ENCODE measurements around the gene ETF1. TPM values are rescaled to one million over a fixed set of nuclear protein-coding genes. Genes with fewer than 3 reads are reported as not detected.

The ETF1 gene
- total RNA-seq, 1 donor = 113 TPM

DNA sequence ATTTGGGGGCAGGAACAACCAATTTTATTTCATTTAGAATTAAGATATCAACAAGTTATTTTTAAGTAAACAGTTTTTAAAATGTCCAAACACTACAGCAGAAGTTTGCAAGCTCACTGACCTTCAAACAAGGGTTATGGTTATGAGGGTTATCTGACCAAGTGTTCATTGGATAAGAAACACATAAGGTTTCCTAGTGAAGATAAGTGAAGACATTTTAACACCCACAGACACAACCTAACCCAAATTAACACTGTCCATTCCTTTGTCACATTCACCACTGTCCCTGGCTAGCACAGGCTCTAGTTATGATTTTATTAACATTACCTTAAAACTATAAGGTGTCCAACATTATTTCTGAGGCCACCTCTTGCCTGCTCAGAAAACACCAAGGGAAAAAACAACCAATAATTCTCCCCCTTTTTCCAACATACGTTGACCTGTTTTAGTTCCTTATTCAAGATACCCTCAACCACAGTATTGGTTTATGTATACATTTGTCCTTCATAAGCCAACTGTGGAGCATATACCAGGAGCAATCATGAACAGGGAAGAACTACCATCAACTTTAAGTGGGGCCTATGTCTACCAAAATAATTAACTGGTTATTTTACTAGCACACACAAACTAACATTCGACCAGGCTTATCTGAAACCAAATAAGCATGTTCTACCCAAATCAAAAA, 4.0 kb downstream of the ETF1 start:
- Histone ChIP-seq H3K4me1 (ENCODE audit: insufficient read depth, low read length) (peaks cover 19% of the 10 kb centered on the region), H3K36me3 (ENCODE audit: insufficient read depth, low read length) (peaks cover 30% of the 10 kb centered on the region), H4K20me1 (ENCODE audit: insufficient read depth, low read length) (peaks cover 57% of the 10 kb centered on the region), H3K79me2 (ENCODE audit: insufficient read depth, low read length) (peaks cover 90% of the 10 kb centered on the region), H3K9me3 (ENCODE audit: low read depth, low read length) (no peaks in the 10 kb centered on the region), H3K27ac (ENCODE audit: low read depth, low read length) (no peak overlapping the region), H3K4me3 (ENCODE audit: insufficient read depth, low read length) (no peak overlapping the region), H3K27me3 (ENCODE audit: insufficient read depth, low read length) (no peaks in the 10 kb centered on the region), H3K4me2 (ENCODE audit: insufficient read depth, low read length) (peak overlapping the region; percentile 6), H2AFZ (ENCODE audit: low read length) (no peak overlapping the region)
- TF ChIP-seq, protein P1, sequence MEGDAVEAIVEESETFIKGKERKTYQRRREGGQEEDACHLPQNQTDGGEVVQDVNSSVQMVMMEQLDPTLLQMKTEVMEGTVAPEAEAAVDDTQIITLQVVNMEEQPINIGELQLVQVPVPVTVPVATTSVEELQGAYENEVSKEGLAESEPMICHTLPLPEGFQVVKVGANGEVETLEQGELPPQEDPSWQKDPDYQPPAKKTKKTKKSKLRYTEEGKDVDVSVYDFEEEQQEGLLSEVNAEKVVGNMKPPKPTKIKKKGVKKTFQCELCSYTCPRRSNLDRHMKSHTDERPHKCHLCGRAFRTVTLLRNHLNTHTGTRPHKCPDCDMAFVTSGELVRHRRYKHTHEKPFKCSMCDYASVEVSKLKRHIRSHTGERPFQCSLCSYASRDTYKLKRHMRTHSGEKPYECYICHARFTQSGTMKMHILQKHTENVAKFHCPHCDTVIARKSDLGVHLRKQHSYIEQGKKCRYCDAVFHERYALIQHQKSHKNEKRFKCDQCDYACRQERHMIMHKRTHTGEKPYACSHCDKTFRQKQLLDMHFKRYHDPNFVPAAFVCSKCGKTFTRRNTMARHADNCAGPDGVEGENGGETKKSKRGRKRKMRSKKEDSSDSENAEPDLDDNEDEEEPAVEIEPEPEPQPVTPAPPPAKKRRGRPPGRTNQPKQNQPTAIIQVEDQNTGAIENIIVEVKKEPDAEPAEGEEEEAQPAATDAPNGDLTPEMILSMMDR (IDR thresholded peaks at IDR 0.05; ENCODE audit: extremely low read depth, low read depth, low read length) = no peak
- DNase-seq (ENCODE audit: insufficient read length, low spot score, missing footprints) = no peak

DNA sequence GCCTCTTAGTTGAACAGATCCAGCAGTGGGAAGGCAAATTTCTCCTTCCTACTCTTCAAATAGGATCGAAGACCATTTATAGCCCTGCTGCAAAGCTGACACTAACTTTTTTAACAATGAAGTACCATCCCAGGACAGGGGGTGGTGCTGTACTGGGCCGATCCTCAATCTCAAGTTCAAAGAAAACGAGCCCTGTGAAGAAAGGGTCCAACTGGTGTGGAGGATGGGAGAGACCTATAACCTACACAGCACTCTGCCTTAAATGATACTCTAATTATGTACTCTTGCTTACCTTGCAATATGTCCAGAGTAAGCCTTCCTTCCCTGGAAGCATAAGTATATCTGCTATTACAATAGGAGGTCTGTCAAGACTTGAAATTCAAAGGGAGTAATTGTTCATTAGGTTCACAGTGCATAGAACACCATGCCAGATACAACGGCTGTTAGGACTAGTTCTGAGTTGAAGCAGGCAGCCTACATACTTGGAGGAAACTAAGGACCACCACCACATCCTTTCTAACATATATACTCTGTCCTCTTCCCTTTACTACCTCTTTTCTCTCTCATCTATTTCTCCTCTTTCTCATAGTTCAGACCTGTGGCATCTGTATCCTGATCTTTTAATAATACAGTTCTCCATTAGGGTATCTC, 6.2 kb downstream of the ETF1 start:
- TF ChIP-seq, protein P1 (IDR thresholded peaks at IDR 0.05; ENCODE audit: extremely low read depth, low read depth, low read length) = peak; percentile 53
- no peak for DNase-seq (ENCODE audit: insufficient read length, low spot score, missing footprints)
- H2AFZ ChIP-seq (ENCODE audit: low read length) = no peak overlapping the region
- H3K27ac ChIP-seq (ENCODE audit: low read depth, low read length) = no peak overlapping the region
- peaks cover 18% of the 10 kb centered on the region for H3K4me1 ChIP-seq (ENCODE audit: insufficient read depth, low read length)
- H3K36me3 ChIP-seq (ENCODE audit: insufficient read depth, low read length) = peaks cover 34% of the 10 kb centered on the region
- peaks cover 93% of the 10 kb centered on the region for H3K79me2 ChIP-seq (ENCODE audit: insufficient read depth, low read length)
- H3K27me3 ChIP-seq (ENCODE audit: insufficient read depth, low read length) = no peaks in the 10 kb centered on the region
- H3K4me2 ChIP-seq (ENCODE audit: insufficient read depth, low read length) = no peak overlapping the region
- H3K4me3 ChIP-seq (ENCODE audit: insufficient read depth, low read length) = no peak overlapping the region
- peaks cover 67% of the 10 kb centered on the region for H4K20me1 ChIP-seq (ENCODE audit: insufficient read depth, low read length)
- H3K9me3 ChIP-seq (ENCODE audit: low read depth, low read length) = no peaks in the 10 kb centered on the region

DNA sequence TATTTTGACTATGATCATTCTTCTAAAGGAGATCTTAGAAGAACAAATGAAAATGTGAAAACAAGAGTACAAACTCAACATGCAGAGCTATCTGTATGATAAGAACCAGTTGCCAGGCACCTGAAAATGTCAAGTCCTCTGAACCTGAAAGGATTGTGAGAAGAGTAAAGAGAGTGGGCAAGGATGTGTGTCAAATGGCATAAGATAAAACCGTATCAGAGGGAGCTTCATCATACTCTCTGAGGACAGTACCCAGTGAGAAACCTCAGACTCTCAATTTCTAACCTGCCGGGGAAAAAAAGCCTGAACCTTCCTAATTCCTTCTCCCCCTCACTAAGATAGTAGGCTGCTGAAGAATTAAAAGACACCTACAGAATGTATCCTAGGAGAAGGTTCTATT, 6.8 kb downstream of the ETF1 start:
- Histone ChIP-seq H3K36me3 (ENCODE audit: insufficient read depth, low read length) (peaks cover 34% of the 10 kb centered on the region), H3K9me3 (ENCODE audit: low read depth, low read length) (no peaks in the 10 kb centered on the region), H3K4me3 (ENCODE audit: insufficient read depth, low read length) (no peak overlapping the region), H4K20me1 (ENCODE audit: insufficient read depth, low read length) (peaks cover 66% of the 10 kb centered on the region), H3K4me1 (ENCODE audit: insufficient read depth, low read length) (peaks cover 12% of the 10 kb centered on the region), H3K27me3 (ENCODE audit: insufficient read depth, low read length) (no peaks in the 10 kb centered on the region), H3K4me2 (ENCODE audit: insufficient read depth, low read length) (no peak overlapping the region), H3K79me2 (ENCODE audit: insufficient read depth, low read length) (peaks cover 93% of the 10 kb centered on the region), H3K27ac (ENCODE audit: low read depth, low read length) (no peak overlapping the region), H2AFZ (ENCODE audit: low read length) (no peak overlapping the region)
- TF ChIP-seq, protein P1 (IDR thresholded peaks at IDR 0.05; ENCODE audit: extremely low read depth, low read depth, low read length) = no peak
- DNase-seq (ENCODE audit: insufficient read length, low spot score, missing footprints) = no peak
